H1 (cell line): Measurements from ENCODE around the gene GPC6. TPM values are rescaled to one million over a fixed set of nuclear protein-coding genes. Genes with fewer than 3 reads are reported as not detected.

ENCODE experiments used
- CTCF ChIA-PET: fragments of 300-600 bp; sonication (Branson Sonifier 250); formaldehyde crosslinking; loops from one replicate; lab custom pipeline; 2021; ENCODE audit not compliant: partially characterized antibody; lab: Charles Lee
- POLR2A ChIA-PET: fragments of 300-600 bp; sonication (Branson Sonifier 250); formaldehyde crosslinking; loops from one replicate; lab custom pipeline; 2021; ENCODE audit warnings: inconsistent platforms; ENCODE audit not compliant: partially characterized antibody; lab: Charles Lee
- DNase-seq, 2 experiments: peaks; one replicate each; pipeline versions ENCODE4 v3.0.0 to v3.0.0-alpha.2; 2010 to 2022; ENCODE audit warnings: low spot score in 2 of 2, low read depth in 1 of 2, mixed read lengths in 1 of 2
- FAIRE-seq: peaks from 2 replicates; lab custom pipeline; 2011; peaks lifted over from hg19 to GRCh38; lab: Jason Lieb, UNC
- H2AFZ ChIP-seq: 2 replicates; pipeline ENCODE4 v1.8.1; 2012; ENCODE audit warnings: low read length, inconsistent platforms
- H2AK5ac ChIP-seq: 2 replicates; pipeline ENCODE4 v1.6.1; 2013; ENCODE audit warnings: low read depth, low read length
- H2BK120ac ChIP-seq: replicated peaks from 2 replicates; pipeline ENCODE3; 2013; ENCODE audit warnings: low read depth, low read length, inconsistent platforms
- H2BK12ac ChIP-seq: 2 replicates; pipeline ENCODE4 v1.6.1; 2013; ENCODE audit warnings: low read depth, low read length
- H2BK15ac ChIP-seq: 2 replicates; pipeline ENCODE4 v1.6.1; 2013; ENCODE audit warnings: low read length
- H2BK20ac ChIP-seq: 2 replicates; pipeline ENCODE4 v1.6.1; 2013; ENCODE audit warnings: low read length
- H2BK5ac ChIP-seq: 2 replicates; pipeline ENCODE4 v1.6.1; 2013; ENCODE audit warnings: low read depth, low read length
- H3K14ac ChIP-seq: 2 replicates; pipeline ENCODE4 v1.6.1; 2013; ENCODE audit warnings: inconsistent platforms; ENCODE audit not compliant: insufficient read length
- H3K18ac ChIP-seq: 2 replicates; pipeline ENCODE4 v1.6.1; 2013; ENCODE audit warnings: low read length; ENCODE audit errors: extremely low read depth
- H3K23ac ChIP-seq: 2 replicates; pipeline ENCODE4 v1.6.1; 2013; ENCODE audit warnings: inconsistent platforms; ENCODE audit not compliant: insufficient read length
- H3K23me2 ChIP-seq: 2 replicates; pipeline ENCODE4 v1.6.1; 2013; ENCODE audit warnings: low read depth, low read length
- H3K27ac ChIP-seq: 2 replicates; pipeline ENCODE4 v1.6.1; 2011; ENCODE audit warnings: low read depth, low read length, inconsistent platforms
- H3K27me3 ChIP-seq, 4 experiments: replicated peaks in 1 of 4; 1 replicate in 1 of 4; 2 replicates in 3 of 4; pipeline versions ENCODE4 v1.6.1 to v1.8.1; 2011 to 2013; ENCODE audit warnings: low read length in 3 of 4, mild to moderate bottlenecking in 3 of 4, inconsistent platforms in 2 of 4, mixed read lengths in 2 of 4, moderate library complexity in 1 of 4; ENCODE audit not compliant: control insufficient read depth in 3 of 4, insufficient read depth in 3 of 4; ENCODE audit errors: extremely low read depth in 1 of 4
- H3K36me3 ChIP-seq, 4 experiments: 2 replicates each; pipeline versions ENCODE4 v1.6.1 to v1.8.1; 2011 to 2013; ENCODE audit warnings: mild to moderate bottlenecking in 4 of 4, low read length in 3 of 4, moderate library complexity in 2 of 4, control low read depth in 1 of 4, inconsistent platforms in 1 of 4; ENCODE audit not compliant: insufficient read depth in 4 of 4, control insufficient read depth in 2 of 4
- H3K4ac ChIP-seq: replicated peaks from 2 replicates; pipeline ENCODE3; 2013; ENCODE audit warnings: low read length, low read depth, mixed read lengths, inconsistent platforms; ENCODE audit not compliant: insufficient read length
- H3K4me1 ChIP-seq, 4 experiments: replicated peaks in 1 of 4; 1 replicate in 1 of 4; 2 replicates in 3 of 4; pipeline versions ENCODE4 v1.6.1 to v1.8.1; 2011 to 2013; ENCODE audit warnings: low read length in 3 of 4, inconsistent platforms in 2 of 4, mixed read lengths in 1 of 4; ENCODE audit not compliant: insufficient read depth in 4 of 4, control insufficient read depth in 3 of 4
- H3K4me2 ChIP-seq, 2 experiments: 2 replicates each; pipeline versions ENCODE4 v1.6.1 to v1.8.1; 2011 to 2013; ENCODE audit warnings: low read depth in 2 of 2, low read length in 2 of 2, control low read depth in 1 of 2, inconsistent platforms in 1 of 2, mild to moderate bottlenecking in 1 of 2; ENCODE audit not compliant: insufficient read depth in 1 of 2
- H3K4me3 ChIP-seq, 4 experiments: fragments of 200-600, 300-600 bp in 1 of 4; sonication (generic), shearing (Covaris generic), sonication (Bioruptor Twin) in 1 of 4; 2 replicates each; pipeline versions ENCODE4 v1.5.1 to v1.8.1; 2011 to 2016; ENCODE audit warnings: low read length in 4 of 4, low read depth in 3 of 4, control low read depth in 2 of 4, inconsistent platforms in 2 of 4, mild to moderate bottlenecking in 2 of 4, mixed read lengths in 1 of 4, moderate library complexity in 1 of 4; ENCODE audit not compliant: insufficient read depth in 2 of 4; ENCODE audit errors: extremely low read depth in 1 of 4
- H3K56ac ChIP-seq: replicated peaks from 2 replicates; pipeline ENCODE3; 2013; ENCODE audit warnings: low read depth, mild to moderate bottlenecking, mixed read lengths, low read length, inconsistent platforms; ENCODE audit not compliant: insufficient read length
- H3K79me1 ChIP-seq: 2 replicates; pipeline ENCODE4 v1.6.1; 2013; ENCODE audit warnings: low read depth, low read length, control low read depth
- H3K79me2 ChIP-seq, 2 experiments: 2 replicates each; pipeline versions ENCODE4 v1.6.1 to v1.8.1; 2012 to 2013; ENCODE audit warnings: low read length in 2 of 2, mild to moderate bottlenecking in 2 of 2, inconsistent platforms in 1 of 2; ENCODE audit not compliant: insufficient read depth in 2 of 2, control insufficient read depth in 1 of 2
- H3K9ac ChIP-seq, 4 experiments: replicated peaks in 1 of 4; 1 replicate in 1 of 4; 2 replicates in 3 of 4; pipeline versions ENCODE4 v1.6.1 to v1.8.1; 2011 to 2013; ENCODE audit warnings: low read depth in 3 of 4, low read length in 3 of 4, control low read depth in 2 of 4, mild to moderate bottlenecking in 2 of 4, moderate library complexity in 2 of 4, inconsistent platforms in 1 of 4; ENCODE audit errors: extremely low read depth in 1 of 4
- H3K9me3 ChIP-seq, 2 experiments: 2 replicates each; pipeline versions ENCODE4 v1.6.1 to v1.8.1; 2012 to 2013; ENCODE audit warnings: mild to moderate bottlenecking in 2 of 2, moderate library complexity in 2 of 2, control low read depth in 1 of 2, inconsistent platforms in 1 of 2, low read depth in 1 of 2, low read length in 1 of 2, mixed read lengths in 1 of 2; ENCODE audit not compliant: insufficient read depth in 2 of 2
- H4K20me1 ChIP-seq, 2 experiments: replicated peaks in 1 of 2; 2 replicates each; pipeline versions ENCODE3 to v1.8.1; 2011 to 2013; ENCODE audit warnings: inconsistent platforms in 2 of 2, low read length in 2 of 2, mild to moderate bottlenecking in 1 of 2; ENCODE audit not compliant: insufficient read depth in 2 of 2, control insufficient read depth in 1 of 2
- H4K5ac ChIP-seq: 2 replicates; pipeline ENCODE4 v1.6.1; 2013; ENCODE audit warnings: low read length, low read depth, mixed read lengths, inconsistent platforms; ENCODE audit not compliant: insufficient read length
- H4K8ac ChIP-seq: 2 replicates; pipeline ENCODE4 v1.8.0; 2013; ENCODE audit warnings: mild to moderate bottlenecking, moderate library complexity, low read length, inconsistent platforms; ENCODE audit not compliant: insufficient read depth; ENCODE audit errors: extremely low read depth
- H4K91ac ChIP-seq: replicated peaks from 2 replicates; pipeline ENCODE3; 2013; ENCODE audit warnings: low read length, mixed read lengths, inconsistent platforms; ENCODE audit not compliant: insufficient read length
- EGR1 ChIP-seq: IDR thresholded peaks from 2 replicates; pipeline ENCODE4 v1.6.1; 2011; ENCODE audit warnings: low read depth, low read length, borderline replicate concordance
- GABPA ChIP-seq: IDR thresholded peaks from 2 replicates; pipeline ENCODE4 v1.6.1; 2011; ENCODE audit warnings: mild to moderate bottlenecking, low read length, moderate library complexity, borderline replicate concordance; ENCODE audit not compliant: insufficient read depth
- NANOG ChIP-seq: IDR thresholded peaks from 2 replicates; pipeline ENCODE4 v1.6.1; 2011; ENCODE audit warnings: low read length, low read depth, mild to moderate bottlenecking, inconsistent platforms; ENCODE audit not compliant: insufficient read depth, poor library complexity, severe bottlenecking
- POLR2AphosphoS5 ChIP-seq: IDR thresholded peaks from 2 replicates; pipeline ENCODE4 v1.6.1; 2011; ENCODE audit warnings: low read depth, low read length
- SAP30 ChIP-seq: fragments of 300-600 bp; sonication (generic); IDR thresholded peaks from 2 replicates; pipeline ENCODE4 v1.7.1; 2012; ENCODE audit warnings: low read length, moderate library complexity, mild to moderate bottlenecking, inconsistent platforms; ENCODE audit not compliant: insufficient read depth, insufficient replicate concordance
- TAF1 ChIP-seq: IDR thresholded peaks from 2 replicates; pipeline ENCODE4 v1.6.1; 2011; ENCODE audit warnings: mild to moderate bottlenecking, low read depth, low read length
- WGBS, 2 experiments: shearing (Covaris generic) in 1 of 2; methylation state at CpG; one replicate each; pipeline versions ENCODE4 v1.1.6 to v1.1.7; 2013 to 2015; ENCODE audit warnings: low lambda C conversion rate in 2 of 2, mixed read lengths in 2 of 2, inconsistent platforms in 1 of 2, low coverage in 1 of 2, missing lambda C conversion rate in 1 of 2; ENCODE audit not compliant: insufficient replicate concordance in 2 of 2, insufficient coverage in 1 of 2, insufficient read length in 1 of 2; ENCODE audit errors: extremely low coverage in 1 of 2, missing lambda C conversion rate in 1 of 2; 5-methylcytosine and 5-hydroxymethylcytosine counted together
- polyA plus RNA-seq, 7 experiments: library from polyadenylated mRNA; depleted of rRNA in 3 of 7; stranded (reverse) in 5 of 7; unstranded in 2 of 7; fragments of >200 nt in 5 of 7; fragments of 200-250 nt in 2 of 7; gene quantifications; 1 replicate in 5 of 7; 2 replicates in 1 of 7; 4 replicates in 1 of 7; pipeline versions ENCODE4 v1.2.1 to v1.2.3, GENCODE V29; 2011 to 2013; ENCODE audit warnings: missing spikeins in 2 of 7, mixed read lengths in 2 of 7
- total RNA-seq: library from RNA; stranded (reverse); fragmentation: NEBNext Ultra II Directional; extraction: Animal tissue kit (Norgen Biotek cat#: 25700); gene quantifications from 2 replicates; pipeline ENCODE4 v1.2.1, GENCODE V29; 2021
- TF ChIP-seq, protein P1 (sequence below): IDR thresholded peaks from 2 replicates; pipeline ENCODE4 v1.6.1; 2011; ENCODE audit warnings: low read length, improper control_type of control experiment
- TF ChIP-seq, protein P2 (sequence below), 3 experiments: IDR thresholded peaks; 1 replicate in 2 of 3; 2 replicates in 1 of 3; pipeline versions ENCODE4 v1.5.1 to v1.6.1; 2011; ENCODE audit warnings: low read length in 3 of 3, mild to moderate bottlenecking in 3 of 3, inconsistent platforms in 2 of 3, low read depth in 1 of 3, moderate library complexity in 1 of 3; ENCODE audit not compliant: insufficient read depth in 1 of 3; ENCODE audit errors: control extremely low read depth in 1 of 3

GPC6 gene
- total and polyA plus RNA-seq, 2 of the 8 experiments (the other 6 are each of a cell fraction or from before 2014, with no cell fraction given): 5.4 to 12.0 TPM

DNA sequence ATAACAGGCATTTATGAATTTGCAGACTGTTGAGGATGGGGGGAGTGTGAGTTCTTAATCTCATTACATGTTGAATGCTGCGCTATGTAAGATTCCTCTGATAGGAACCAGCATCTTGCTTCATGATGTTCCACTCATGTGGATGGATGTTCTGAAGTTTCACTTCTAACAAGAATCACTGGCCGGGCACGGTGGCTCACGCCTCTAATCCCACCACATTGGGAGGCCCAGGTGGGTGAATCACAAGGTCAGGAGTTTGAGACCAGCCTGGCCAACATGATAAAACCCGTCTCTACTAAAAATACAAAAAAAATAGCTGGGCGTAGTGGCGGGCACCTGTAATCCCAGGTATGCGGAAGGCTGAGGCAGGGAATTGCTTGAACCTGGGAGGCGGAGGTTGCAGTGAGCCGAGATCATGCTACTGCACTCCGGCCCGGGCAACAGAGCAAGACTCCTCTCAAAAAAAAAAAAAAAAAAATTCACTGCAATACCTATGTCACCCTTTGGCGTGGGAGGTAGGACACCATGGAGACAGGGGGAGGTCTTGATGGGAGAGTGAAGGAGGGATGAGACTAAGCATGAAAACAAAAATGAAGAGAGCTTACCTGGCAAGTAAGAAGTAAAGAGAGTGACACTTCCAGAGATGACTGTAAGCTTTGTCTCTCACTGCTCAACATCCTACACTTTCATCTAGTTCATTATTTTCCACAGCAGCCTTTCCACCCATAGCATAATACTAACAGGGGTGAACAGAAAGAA lies 1119.8 kb downstream of the GPC6 start:
- FAIRE-seq: no peak
- H3K27ac ChIP-seq: no peak overlapping the region
- H3K9ac ChIP-seq: no peak overlapping the region
- H3K23me2 ChIP-seq: no peaks in the 10 kb centered on the region
- no peaks in the 10 kb centered on the region for H3K79me1 ChIP-seq
- H3K36me3 ChIP-seq: no peaks in the 10 kb centered on the region
- H3K14ac ChIP-seq: no peak overlapping the region
- no peaks in the 10 kb centered on the region; a peak in 1 of 7 replicates for H3K27me3 ChIP-seq
- no peak overlapping the region for H2BK20ac ChIP-seq
- H3K4ac ChIP-seq: no peak overlapping the region
- H3K4me2 ChIP-seq: no peak overlapping the region
- peaks cover 3 to 16% (median 5%) of the 10 kb centered on the region in 4 experiments; a peak in 5 of 7 replicates for H3K4me1 ChIP-seq
- H3K23ac ChIP-seq: no peak overlapping the region
- no peak overlapping the region for H2AFZ ChIP-seq
- no peak overlapping the region for H3K4me3 ChIP-seq
- no peak overlapping the region for H3K56ac ChIP-seq
- H4K8ac ChIP-seq: no peak overlapping the region
- H3K79me2 ChIP-seq: no peaks in the 10 kb centered on the region
- no peaks in the 10 kb centered on the region for H3K9me3 ChIP-seq
- H4K5ac ChIP-seq: no peak overlapping the region
- H4K91ac ChIP-seq: no peak overlapping the region
- ChIA-PET POLR2A (interaction anchor here (0.6 kb wide), 1 partner anchor 354 kb away, joined by 3 read pairs; no protein-coding TSS in a partner anchor), CTCF (interaction anchor here (0.6 to 2.3 kb wide), 12 partner anchors 8 to 335 kb away, joined by 3 to 7 read pairs (median 4); no protein-coding TSS in a partner anchor)
- no peaks in the 10 kb centered on the region for H4K20me1 ChIP-seq
- 94% methylated on average over 12 of the region's 13 CpGs; no CpG with 5 or more reads in 1 of the 2 experiments for WGBS, 2 experiments
- H2BK120ac ChIP-seq: no peak overlapping the region
- no peak for DNase-seq
- H3K18ac ChIP-seq: no peak overlapping the region
- no peak overlapping the region; the same call in 1 of the 2 replicates for H2BK12ac ChIP-seq
- H2BK5ac ChIP-seq: no peak overlapping the region
- no peak overlapping the region for H2AK5ac ChIP-seq
- no peak overlapping the region for H2BK15ac ChIP-seq
- TF ChIP-seq GABPA (no peak), SAP30 (no peak), POLR2AphosphoS5 (no peak), EGR1 (no peak), NANOG (no peak), TAF1 (no peak)
- TF ChIP-seq, protein P1, sequence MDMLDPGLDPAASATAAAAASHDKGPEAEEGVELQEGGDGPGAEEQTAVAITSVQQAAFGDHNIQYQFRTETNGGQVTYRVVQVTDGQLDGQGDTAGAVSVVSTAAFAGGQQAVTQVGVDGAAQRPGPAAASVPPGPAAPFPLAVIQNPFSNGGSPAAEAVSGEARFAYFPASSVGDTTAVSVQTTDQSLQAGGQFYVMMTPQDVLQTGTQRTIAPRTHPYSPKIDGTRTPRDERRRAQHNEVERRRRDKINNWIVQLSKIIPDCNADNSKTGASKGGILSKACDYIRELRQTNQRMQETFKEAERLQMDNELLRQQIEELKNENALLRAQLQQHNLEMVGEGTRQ: no peak
- TF ChIP-seq, protein P2, sequence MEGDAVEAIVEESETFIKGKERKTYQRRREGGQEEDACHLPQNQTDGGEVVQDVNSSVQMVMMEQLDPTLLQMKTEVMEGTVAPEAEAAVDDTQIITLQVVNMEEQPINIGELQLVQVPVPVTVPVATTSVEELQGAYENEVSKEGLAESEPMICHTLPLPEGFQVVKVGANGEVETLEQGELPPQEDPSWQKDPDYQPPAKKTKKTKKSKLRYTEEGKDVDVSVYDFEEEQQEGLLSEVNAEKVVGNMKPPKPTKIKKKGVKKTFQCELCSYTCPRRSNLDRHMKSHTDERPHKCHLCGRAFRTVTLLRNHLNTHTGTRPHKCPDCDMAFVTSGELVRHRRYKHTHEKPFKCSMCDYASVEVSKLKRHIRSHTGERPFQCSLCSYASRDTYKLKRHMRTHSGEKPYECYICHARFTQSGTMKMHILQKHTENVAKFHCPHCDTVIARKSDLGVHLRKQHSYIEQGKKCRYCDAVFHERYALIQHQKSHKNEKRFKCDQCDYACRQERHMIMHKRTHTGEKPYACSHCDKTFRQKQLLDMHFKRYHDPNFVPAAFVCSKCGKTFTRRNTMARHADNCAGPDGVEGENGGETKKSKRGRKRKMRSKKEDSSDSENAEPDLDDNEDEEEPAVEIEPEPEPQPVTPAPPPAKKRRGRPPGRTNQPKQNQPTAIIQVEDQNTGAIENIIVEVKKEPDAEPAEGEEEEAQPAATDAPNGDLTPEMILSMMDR (IDR thresholded peaks at IDR 0.05; ENCODE audit: control extremely low read depth in 1 of 3, insufficient read depth in 1 of 3, low read depth in 1 of 3, low read length in 3 of 3): no peak
